GM19324 (cell line): Measurements from ENCODE around the gene CD248.
A peak's percentile ranks its signal among the peaks of the same experiment; 100 is the strongest.
"Not testable (repeated sequence)": the region's sequence is repeated elsewhere in the genome, so short reads cannot be mapped to it uniquely, and the experiment has no call there.

Source experiments
- ATAC-seq: cut with Tn5 transposase; IDR thresholded peaks from one replicate; pipeline ENCODE4 v1.9.1; 2021; ENCODE audit warnings: mild to moderate bottlenecking, moderate library complexity; ENCODE audit not compliant: unreplicated experiment, low FRiP score

CD248 gene, protein sequence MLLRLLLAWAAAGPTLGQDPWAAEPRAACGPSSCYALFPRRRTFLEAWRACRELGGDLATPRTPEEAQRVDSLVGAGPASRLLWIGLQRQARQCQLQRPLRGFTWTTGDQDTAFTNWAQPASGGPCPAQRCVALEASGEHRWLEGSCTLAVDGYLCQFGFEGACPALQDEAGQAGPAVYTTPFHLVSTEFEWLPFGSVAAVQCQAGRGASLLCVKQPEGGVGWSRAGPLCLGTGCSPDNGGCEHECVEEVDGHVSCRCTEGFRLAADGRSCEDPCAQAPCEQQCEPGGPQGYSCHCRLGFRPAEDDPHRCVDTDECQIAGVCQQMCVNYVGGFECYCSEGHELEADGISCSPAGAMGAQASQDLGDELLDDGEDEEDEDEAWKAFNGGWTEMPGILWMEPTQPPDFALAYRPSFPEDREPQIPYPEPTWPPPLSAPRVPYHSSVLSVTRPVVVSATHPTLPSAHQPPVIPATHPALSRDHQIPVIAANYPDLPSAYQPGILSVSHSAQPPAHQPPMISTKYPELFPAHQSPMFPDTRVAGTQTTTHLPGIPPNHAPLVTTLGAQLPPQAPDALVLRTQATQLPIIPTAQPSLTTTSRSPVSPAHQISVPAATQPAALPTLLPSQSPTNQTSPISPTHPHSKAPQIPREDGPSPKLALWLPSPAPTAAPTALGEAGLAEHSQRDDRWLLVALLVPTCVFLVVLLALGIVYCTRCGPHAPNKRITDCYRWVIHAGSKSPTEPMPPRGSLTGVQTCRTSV

DNA sequence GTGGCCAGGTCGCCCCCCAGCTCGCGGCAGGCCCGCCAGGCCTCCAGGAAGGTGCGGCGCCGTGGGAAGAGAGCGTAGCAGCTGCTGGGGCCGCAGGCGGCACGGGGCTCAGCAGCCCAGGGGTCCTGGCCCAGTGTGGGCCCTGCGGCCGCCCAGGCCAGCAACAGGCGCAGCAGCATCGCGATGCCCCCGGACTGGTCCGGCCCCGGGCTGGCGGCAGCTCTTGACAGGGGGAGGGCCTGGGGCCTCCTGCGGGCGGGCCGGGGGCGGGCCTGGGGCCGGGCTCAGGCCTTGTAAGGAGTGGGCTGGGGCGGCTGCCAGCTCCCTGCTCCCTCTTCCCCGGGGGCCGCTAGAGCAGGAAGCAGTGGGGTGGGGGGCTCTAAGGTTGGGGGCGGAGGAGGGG lies at the start of gene CD248:
Gene CD248 (minus strand): TSS at position 196 of the 403 bp plus-strand sequence. CDS start 17 bp downstream, at position 179.
- no peak for ATAC-seq

DNA sequence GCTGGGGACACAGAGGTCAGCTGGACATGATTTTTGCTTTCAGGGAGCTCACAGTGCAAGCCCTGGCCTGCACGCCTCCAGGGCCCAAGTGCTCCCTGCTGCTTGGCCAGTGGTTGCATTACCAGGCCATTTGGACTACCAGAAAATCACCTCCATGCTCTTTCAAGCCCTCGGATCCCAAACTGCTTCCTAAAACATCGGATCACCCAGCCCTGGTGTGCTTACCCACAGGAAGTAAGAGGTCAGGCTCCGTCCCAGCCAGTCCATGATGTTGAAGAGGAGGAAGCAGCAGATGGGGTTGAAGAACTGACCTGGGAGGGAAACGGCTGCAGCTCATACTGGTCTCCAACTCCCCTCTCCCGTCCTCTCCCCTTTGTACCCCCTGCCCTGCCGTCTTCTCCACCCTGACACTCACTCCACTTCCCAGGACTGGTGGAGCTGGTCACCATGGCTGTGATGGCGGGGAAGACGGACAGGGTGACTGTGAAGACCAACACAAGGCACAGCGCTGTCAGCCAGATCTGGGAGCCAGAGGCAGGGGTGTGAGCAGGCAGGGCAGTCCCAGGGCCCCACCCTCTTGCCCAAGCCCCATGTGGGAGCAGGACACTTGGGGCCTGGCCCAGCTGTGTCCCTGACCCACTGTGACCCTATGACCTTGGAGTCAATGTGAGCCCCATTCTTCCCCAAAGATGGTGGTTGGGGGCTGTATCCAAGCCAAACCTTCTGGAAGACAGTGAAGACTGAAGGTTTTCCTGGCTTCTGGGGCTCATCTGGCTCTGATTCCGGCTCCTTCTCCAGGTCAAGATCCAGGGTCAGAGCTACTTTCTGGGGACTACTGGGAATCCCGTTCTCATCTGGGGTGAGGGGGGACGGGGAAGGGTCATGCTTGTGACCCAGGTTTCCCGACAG lies 49.1 kb upstream of the CD248 start:
- no peak for ATAC-seq

DNA sequence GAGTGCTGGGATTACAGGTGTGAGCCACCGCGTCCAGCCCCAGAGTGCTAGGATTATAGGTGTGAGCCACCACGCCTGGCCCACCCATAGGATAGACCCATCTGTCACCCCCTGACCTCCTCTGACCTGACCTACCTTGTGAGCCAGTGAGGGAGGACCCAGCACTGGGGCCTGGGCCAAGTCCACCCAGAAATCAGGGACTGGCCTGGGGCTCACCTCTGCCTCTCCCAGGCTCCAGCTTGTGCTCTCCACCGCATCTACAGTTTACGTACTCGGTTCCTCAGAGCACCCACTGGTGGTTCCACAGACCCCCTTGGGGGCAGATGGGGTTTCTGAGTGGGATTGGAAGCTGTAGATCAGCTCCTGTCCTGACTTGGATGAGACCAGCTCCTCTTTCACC lies 48.3 kb upstream of the CD248 start:
- ATAC-seq: no peak

DNA sequence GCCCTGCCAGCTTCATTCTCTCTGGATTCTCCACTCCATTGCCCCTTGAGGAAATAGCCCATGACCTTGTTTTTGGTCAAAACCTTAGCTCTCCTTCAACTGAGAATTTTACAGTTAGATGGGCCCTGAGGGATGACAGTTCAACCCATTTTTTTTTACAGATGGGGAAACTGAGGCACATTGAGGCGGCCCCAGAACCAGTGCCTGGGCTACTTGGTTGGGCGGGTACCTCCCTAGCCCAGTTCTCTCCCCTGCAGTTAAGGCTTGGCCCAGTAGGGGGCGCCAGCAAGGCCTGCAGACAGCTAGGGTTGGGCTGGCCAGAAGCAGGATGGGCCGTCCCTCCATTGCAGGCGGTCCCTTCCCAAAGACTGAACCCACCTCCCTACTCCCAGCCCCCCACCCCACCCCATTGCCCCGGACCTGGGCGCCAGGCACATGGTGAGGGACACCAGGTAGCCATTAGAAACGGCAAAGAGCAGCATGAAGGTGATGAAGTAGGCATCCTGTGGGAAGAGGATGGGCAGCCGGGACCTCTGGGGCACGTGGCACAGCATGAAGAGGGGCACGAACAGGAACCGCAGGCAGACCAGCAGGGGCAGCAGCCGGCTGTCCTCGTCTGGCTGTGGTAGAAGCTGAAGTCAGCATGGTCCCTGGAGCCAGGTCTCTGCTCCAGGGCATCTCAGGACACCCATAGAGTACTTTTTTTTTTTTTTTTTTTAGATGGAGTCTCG lies 47.1 kb upstream of the CD248 start:
- no peak for ATAC-seq

DNA sequence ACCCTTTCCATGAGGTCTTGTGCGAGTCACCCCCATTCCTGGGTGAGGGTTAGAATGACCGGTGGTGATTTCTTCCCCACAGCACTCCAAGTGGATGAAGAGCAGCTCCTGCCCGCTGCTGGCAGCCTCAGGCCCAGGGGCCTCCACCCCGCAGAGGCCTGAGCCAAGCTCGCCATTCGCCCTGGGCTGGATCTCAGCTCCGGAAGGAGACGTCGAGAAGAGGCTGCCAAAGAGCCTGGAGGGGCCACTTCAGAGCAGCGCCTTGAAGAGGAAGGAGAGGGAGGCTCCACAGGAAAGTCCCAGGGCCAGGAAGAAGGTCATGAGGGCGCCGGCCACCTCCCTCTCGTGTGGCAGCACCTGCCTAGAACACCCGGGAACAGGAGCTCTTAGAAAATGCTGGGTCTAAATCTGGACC lies 46.4 kb upstream of the CD248 start:
- no peak for ATAC-seq

DNA sequence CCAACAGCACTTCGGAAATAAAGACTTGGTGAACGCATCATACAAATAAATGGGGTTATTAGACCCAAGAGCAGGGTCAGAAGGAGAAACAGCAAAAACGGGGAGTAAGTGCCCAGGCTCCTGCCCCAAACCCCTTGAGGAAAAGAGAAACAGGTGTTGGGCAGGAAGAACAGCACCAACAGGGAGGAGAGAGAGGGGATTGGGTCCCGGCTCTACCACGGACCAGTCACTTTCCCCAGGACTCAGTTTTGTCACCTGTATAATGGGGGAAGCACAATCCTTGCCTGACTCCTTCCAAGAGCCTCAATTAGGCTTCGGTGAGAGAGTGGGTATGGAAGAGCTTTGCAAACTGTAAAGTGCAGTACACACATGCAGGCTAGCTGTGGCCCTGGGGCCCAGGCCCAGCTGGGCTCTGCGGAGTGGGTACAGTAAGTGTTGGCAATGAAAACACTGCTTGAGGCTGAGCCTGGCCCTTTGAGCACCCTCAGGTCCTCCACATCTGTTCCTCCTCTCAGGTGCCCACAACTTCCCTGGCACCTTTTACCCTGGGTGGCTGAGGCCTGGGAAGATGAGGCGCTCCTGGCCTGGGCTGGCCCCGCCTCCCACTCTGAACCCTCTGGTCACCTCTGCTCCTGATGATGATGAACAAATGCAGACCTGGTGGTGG lies 45.8 kb upstream of the CD248 start:
- ATAC-seq: no peak

DNA sequence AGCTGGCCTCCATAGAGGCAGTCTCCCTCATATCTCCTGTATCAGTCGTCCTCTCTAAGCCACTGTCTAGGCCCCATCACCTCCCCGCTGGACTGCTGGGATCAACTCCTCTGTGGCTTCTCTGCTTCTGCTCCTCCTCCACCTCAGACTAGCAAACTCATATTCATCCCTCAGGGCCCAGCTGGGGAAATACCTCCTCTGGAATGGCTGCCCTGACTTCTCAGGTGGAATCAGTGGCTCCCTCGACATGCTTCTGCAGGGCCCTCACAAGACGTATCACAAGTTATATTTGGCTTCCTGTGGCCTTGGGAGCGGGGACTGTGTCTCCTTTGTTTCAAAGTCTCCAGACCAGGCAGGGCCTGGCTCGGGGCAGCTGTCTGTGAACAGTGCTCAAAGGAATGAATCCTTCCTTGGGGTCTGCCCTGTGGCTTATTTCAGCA lies 44.7 kb upstream of the CD248 start:
- no peak for ATAC-seq

DNA sequence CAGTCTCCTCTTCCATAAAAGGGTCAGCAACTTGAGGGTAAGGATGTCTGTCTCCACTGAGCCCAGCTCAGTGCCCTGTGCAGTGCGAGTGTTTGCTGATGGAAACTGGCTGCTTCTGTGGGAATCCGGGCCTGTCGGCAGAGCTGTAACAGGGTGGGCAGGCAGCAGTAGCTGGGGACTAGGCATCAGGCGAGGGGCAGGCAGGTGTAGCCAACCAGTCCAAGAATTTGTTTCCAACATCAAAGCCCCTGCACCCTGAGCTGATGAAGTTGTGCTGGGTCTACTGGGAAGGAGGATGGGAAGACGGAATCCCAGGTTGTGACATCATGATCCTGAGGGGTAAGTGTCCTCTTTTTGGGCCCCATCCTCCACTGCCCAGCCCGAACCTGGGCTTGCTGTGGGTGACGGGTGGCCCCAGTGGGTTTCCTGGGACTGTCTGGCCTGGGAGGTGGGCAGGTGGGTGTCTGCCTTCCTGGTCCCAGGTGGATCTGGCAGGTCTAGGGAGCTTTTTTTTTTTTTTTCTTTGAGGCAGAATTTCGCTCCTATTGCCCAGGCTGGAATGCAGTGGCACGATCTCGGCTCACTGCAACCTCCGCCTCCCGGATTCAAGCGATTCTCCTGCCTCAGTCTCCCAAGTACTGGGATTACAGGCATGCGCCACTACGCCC lies 43.7 kb upstream of the CD248 start:
- ATAC-seq: no peak

DNA sequence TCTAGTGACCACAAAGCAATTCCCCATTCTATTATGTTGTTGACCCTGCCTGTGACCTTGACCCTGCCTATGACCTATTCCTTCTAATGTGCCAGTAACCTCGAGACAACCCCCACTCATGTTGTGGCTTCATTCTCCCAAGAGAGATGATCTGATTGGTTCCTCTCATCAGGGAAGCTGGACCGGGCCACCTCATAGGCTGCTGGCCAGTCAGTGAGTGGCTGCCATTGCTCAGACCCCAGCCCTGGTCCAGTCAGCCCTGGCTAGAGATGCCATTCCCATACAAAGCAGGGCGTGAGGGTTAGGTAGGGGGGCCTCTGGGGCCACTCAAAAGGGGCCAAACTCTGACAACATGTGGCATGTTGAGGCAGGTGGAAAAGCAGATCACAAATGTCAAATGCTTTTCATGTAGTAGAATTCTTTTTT lies 42.8 kb upstream of the CD248 start:
- no peak for ATAC-seq

DNA sequence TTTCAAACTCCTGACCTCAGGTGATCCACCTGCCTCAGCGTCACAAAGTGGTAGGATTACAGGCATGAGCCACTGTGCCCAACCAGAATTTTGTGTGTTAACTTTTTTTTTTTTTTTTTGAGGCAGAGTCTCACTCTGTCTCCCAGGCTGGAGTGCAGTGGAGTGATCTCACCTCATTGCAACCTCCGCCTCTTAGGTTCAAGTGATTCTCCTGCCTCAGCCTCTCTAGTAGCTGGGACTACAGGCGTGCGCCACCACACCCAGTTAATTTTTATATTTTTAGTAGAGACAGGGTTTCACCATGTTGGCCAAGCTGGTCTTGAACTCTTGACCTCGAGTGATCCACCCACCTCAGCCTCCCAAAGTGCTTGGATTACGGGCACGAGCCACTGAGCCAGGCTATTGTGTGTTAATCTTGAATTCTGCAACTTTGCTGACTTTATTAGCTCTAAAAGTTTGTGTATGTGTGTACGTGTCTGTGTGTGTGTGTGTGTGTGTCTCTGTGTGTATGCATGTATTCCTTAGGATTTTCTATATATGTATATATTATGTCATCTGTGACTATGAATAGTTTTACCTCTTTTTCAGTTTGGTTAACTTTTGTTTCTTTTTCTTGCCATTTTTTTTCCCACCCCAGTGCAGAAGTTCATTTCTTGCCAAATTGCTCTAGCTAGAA lies 33.9 kb upstream of the CD248 start:
- not testable (repeated sequence) for ATAC-seq

DNA sequence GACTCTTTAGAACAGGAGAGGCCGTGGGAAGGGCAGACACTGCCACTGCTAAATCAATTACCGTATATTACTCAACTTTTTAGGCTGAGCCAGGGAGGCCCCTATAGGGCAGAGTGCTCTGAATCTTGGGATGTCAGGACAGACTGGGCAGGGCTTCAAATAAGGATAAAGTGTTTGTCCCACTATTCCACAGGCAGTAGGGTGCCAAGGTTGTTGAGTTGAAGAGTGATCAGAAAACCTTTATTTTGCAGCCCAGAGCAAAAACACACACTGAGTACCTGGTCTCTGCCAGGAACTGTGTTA lies 32.2 kb upstream of the CD248 start:
- ATAC-seq: no peak

DNA sequence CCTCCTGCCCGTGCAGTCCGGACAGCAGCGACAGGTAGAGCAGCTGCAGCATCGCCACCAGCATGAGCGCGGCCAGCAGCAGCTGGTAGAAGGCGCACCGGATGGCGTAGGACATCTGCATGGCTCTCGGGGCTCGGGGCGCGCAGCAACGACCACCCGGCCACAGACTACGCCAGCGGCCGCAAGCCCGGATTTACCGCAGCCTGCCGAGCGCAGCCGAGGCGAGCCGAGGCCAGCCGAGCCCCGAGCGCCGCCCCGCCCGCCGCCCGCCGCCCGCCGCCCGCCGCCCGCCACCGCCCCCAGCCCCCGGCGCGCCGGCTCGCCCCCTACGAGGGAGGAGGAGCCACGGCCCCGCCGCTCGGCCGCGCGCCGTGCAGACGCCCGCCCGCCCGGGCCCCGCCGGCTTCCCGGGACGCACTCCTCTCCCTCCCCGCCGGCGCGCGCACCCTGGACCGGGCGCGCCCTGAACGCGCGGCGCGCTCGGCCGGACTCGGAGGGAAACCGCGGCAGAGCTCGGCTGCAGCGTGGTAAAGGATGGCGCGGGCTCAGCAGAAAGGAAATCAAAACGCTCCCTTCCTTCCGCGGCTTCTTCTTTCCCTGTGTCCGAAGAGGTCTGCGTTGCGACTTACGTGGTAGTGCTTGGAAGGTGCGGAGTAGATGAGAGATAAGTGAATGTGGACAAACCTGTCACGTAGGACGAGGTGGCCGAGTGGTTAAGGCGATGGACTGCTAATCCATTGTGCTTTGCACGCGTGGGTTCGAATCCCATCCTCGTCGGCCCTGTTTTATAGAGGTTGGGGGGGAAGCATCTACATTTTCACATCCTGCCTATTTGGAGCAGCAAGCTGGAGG lies 30.8 kb upstream of the CD248 start, which contains the start of gene B4GAT1:
Gene B4GAT1 (minus strand): TSS at position 205 of the 852 bp plus-strand sequence. CDS start 84 bp downstream, at position 121.
- ATAC-seq: peak; percentile 35

DNA sequence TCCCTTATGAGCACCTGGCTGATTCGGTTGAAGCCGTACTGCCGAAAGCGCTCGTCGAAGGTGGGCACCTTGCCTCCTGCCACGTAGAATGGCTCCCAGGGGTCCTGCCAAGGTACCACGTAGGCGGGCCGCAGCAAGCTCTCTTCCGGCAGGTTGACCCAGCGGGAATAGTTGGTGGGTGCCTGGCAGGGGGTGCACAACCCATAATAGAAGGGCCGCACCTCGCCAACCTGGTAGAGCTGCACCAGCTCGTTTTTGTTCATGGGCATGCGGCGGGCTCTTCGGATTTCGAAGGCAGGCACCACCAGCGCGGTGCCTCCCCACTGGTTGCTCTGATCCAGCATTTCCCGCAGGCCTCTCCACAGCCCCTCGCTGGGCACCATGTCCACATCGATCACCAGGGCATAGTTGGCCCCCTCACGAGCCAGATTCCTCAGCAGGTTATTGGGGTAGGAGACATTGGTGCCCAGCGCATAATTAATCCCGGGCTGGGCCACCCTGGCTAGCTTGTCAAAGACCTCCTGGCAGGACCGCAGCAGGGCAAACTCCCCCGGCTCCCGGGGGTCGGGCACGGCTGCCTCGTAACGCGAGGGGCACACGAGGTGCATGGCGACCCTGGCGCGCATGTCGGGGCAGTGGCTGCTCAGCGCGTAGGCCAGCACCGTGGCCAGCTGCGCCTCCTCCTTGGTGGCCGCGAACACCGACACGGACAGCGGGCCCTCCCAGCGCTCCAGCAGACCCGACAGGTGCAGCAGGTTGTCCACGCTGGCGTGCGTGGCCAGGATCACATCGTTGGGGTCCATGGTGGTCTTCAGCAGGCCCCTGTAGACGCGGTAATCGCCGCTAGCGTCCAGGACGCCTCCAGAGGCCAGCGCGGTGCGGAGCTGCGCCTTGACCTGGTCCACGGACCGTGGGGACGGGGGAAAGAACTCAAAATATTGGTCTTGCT lies 29.9 kb upstream of the CD248 start:
- ATAC-seq: peak; percentile 4

DNA sequence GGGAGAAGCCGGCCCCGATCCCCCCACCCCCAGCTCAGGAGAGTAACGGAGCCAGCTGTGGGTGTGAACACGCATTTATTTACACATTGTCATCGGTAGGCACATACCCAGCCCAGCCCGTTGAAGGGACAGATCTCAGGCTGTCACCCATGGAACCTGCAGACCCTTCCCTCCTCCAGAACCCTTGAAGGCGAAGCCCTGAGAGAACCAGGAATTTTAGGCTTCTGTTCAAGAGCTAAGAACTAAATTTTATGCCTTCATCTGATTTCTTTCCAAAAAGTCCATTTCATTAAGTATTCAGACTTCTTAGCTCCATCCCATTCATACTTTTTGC lies 28.4 kb upstream of the CD248 start:
- ATAC-seq: no peak

DNA sequence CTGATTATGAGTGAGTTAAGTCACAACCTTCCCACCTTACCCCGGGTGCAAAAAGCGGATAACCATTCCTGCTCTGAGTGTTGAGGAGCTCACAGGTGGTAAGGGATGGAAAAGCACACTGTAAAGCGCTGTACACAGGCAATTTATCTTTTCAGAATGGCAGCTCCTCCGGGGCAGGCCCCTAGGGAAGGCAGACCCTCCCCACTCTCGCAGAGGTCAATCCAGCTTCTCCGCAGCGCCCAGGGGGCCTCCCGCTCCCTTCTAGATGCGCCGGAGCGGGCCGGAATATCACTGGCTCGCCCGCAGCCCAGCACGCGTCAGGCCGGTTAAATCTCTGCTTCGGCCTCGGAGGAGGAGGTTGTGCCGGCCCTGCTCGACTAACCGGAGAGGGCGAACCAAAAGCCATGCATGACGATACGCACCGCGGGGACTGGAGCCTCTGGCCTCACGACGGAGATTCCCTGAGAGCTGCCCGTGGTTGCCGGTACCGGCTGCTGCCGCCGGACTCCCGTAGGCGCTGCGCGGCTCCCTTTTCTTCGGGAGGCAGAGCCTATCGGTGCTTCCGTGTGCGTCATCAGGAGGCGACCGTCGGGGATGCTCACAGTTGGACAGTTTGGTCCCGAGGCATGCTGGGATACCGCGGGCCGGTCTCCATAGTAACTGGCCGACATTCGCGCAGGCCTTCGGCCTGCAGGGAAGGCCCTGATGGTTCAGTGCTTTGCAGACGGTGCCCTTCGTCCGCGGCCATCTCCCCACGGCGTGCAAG lies 27.9 kb upstream of the CD248 start, which contains the start of gene BRMS1:
Gene BRMS1 (minus strand): TSS at position 555 of the 766 bp plus-strand sequence. CDS start 2,870 bp downstream, outside the sequence.
- ATAC-seq: peak; percentile 82

DNA sequence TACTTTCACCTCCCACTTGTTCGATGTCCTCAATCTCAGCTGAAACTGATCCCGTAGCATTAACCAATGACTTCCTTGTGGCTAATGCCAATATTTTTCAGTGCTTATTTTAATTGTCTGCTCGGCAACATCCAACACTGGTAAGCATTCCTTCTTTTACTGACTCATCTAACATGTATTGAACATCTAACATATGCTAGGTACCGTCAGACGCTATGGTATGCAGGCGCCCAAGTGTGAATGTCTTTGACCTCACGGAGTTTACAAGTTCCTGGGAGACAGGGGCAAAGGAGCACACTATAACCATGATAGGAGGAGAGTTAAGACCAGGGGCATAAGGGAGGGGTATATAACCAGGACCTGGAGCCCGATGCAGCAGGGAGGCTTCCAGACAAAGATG lies 26.3 kb upstream of the CD248 start:
- no peak for ATAC-seq
